Stimulated activated naive B cell treated with anti-CD40 and anti-IgM and Interleukin-4, amounts not matched to agents 10 μg/mL and 1 μg/mL and 100 μg/mL, for 72 hours (primary cell): ENCODE measurements around the gene ADAMTS17.

Experiments used
- ATAC-seq, 2 donors: fragments of 150-1000 bp; cut with Tn5 transposase; replicated peaks; 2 replicates each; pipeline ENCODE4 v1.10.0; 2021; ENCODE audit warnings: moderate library complexity in 1 of 2
- DNase-seq: peaks from one replicate; pipeline ENCODE4 v3.0.0; 2021
- H3K27ac Mint-ChIP-seq: one replicate; pipeline ENCODE4 v1.8.0; 2022; ENCODE audit warnings: mild to moderate bottlenecking, mixed read lengths
- H3K27me3 Mint-ChIP-seq, 2 donors: one replicate each; pipeline ENCODE4 v1.8.0; 2022; ENCODE audit warnings: mixed read lengths in 2 of 2
- H3K36me3 Mint-ChIP-seq, 2 donors: one replicate each; pipeline ENCODE4 v1.8.0; 2022; ENCODE audit warnings: mixed read lengths in 2 of 2, mild to moderate bottlenecking in 1 of 2
- H3K4me1 Mint-ChIP-seq, 2 donors: one replicate each; pipeline ENCODE4 v1.8.0; 2022; ENCODE audit warnings: mixed read lengths in 2 of 2, mild to moderate bottlenecking in 1 of 2
- H3K4me3 Mint-ChIP-seq, 2 donors: one replicate each; pipeline ENCODE4 v1.8.0; 2022; ENCODE audit warnings: mild to moderate bottlenecking in 2 of 2, mixed read lengths in 2 of 2, moderate library complexity in 1 of 2
- H3K9me3 Mint-ChIP-seq, 2 donors: one replicate each; pipeline ENCODE4 v1.8.0; 2022; ENCODE audit warnings: mixed read lengths in 2 of 2, mild to moderate bottlenecking in 1 of 2

The ADAMTS17 gene

DNA sequence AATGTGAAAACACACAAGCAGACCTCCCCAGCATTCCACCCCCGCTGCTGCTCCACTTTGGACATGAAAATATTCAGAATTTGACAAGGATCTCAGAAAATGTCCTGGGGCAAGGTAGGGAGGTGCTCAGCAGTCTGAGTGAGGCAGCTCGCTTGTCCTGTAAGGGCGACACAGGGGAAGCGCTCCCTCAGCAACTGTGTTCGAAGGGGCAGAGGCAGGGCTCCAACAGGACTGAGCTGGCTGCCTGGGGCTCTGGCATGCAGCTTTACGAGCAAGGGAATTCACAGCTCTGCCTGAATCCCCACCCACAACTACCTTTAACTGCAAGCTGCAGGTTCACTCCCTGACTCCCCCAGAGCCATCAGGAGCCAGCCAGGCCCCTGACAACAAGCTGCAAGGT is 321.6 kb downstream of the ADAMTS17 start:
- Mint-ChIP-seq H3K27ac (no peak overlapping the region), H3K36me3 (no peaks in the 10 kb centered on the region), H3K4me1 (no peaks in the 10 kb centered on the region), H3K4me3 (no peak overlapping the region), H3K27me3 (peaks cover 7 to 14% of the 10 kb centered on the region in 2 donors), H3K9me3 (peaks cover 3 to 4% of the 10 kb centered on the region in 2 donors)
- no peak for DNase-seq
- no peak for ATAC-seq

DNA sequence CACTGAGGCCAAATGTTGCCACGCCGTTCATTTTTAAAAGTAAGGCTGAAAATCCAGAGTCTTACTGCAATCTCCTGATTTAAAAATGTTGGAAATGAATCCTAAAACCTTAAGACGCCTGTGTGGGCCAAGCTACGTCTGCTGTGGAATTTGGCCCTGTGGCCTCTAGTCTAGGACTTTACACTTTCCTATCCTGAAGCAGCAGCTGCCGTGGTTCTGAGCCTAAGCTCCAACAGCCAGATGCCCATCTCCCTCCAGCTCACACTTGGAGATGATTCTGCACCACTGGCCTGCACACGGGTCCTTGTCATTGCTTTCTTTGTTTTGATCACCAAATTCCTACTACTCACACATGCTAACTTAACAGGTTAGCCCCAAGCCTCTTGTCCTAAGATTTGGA is 322.2 kb downstream of the ADAMTS17 start:
- no peaks in the 10 kb centered on the region for H3K4me1 Mint-ChIP-seq
- ATAC-seq (no peak), DNase-seq (no peak)
- H3K4me3 Mint-ChIP-seq, result no peak overlapping the region
- no peak overlapping the region for H3K27ac Mint-ChIP-seq
- H3K36me3 Mint-ChIP-seq, result no peaks in the 10 kb centered on the region
- peaks cover 3 to 4% of the 10 kb centered on the region in 2 donors for H3K9me3 Mint-ChIP-seq
- peaks cover 8 to 16% of the 10 kb centered on the region in 2 donors for H3K27me3 Mint-ChIP-seq

DNA sequence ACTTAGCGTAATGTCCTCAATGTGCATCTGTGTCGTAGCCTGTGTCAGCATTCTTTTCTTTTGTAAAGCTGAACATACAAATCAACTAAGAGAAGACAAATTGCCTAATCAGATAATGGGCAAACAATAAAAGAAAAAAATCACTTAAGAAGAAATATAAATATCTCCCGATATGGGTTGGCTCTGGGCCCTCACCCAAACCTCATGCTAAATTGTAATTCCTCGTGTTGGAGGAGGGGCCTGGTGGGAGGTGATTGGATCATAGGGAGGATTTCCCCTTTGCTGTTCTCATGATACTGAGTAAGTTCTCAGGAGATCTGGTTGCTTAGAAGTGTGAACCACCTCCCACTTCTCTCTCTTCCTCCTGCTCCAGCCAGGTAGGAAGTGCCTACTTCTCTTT is 323.6 kb downstream of the ADAMTS17 start:
- Mint-ChIP-seq H3K27me3 (peaks cover 8 to 16% of the 10 kb centered on the region in 2 donors), H3K9me3 (peaks cover 3 to 4% of the 10 kb centered on the region in 2 donors), H3K4me3 (no peak overlapping the region), H3K36me3 (no peaks in the 10 kb centered on the region), H3K27ac (no peak overlapping the region), H3K4me1 (no peaks in the 10 kb centered on the region)
- ATAC-seq (no peak), DNase-seq (no peak)

DNA sequence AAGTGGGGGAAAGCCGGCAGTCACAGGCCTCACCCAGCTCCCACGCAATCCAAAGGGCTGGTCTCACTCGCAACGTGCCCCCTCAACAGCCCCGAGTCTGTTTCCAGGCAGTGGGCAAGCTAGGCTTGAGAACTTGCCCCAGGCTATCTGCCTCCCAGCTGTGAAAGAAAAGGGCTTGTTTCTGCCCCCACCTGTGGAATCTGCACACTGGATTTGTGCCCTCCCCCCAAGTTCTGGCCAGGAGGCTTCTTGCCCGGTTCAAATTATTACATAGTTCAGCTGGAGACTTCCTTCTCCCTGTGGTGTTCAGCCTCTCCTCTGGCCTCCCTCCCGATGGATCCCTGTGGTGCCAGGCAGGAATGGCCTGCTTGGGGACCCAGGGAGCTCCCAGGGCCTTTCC is 324.6 kb downstream of the ADAMTS17 start:
- peaks cover 8 to 16% of the 10 kb centered on the region in 2 donors for H3K27me3 Mint-ChIP-seq
- peaks cover 3 to 4% of the 10 kb centered on the region in 2 donors for H3K9me3 Mint-ChIP-seq
- no peak overlapping the region for H3K27ac Mint-ChIP-seq
- no peaks in the 10 kb centered on the region for H3K4me1 Mint-ChIP-seq
- no peak for DNase-seq
- no peak overlapping the region for H3K4me3 Mint-ChIP-seq
- ATAC-seq, result no peak
- H3K36me3 Mint-ChIP-seq, result no peaks in the 10 kb centered on the region

DNA sequence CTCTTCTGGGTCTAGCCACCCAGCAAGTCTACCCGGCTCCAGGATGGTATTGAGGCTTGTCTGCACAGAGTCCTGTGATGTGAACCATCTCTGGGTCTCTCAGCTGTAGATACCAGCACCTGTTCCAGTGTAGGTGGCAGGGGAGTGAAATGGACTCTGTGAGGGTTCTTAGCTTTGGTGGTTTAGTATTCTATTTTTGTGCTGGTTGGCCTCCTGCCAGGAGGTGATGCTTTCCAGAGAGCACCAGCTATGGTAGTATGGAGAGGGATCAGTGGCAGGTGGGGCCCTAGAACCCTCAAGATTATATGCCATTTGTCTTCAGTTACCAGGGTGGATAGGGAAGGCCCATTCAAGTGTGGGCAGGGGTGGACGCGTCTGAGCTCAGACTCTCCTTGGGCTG is 325.1 kb downstream of the ADAMTS17 start:
- DNase-seq (no peak), ATAC-seq (no peak)
- H3K4me1 Mint-ChIP-seq, result no peaks in the 10 kb centered on the region
- H3K9me3 Mint-ChIP-seq, result peaks cover 3 to 6% of the 10 kb centered on the region in 2 donors
- H3K27ac Mint-ChIP-seq, result no peak overlapping the region
- H3K27me3 Mint-ChIP-seq, result peaks cover 8 to 16% of the 10 kb centered on the region in 2 donors
- H3K4me3 Mint-ChIP-seq, result no peak overlapping the region
- H3K36me3 Mint-ChIP-seq, result no peaks in the 10 kb centered on the region

DNA sequence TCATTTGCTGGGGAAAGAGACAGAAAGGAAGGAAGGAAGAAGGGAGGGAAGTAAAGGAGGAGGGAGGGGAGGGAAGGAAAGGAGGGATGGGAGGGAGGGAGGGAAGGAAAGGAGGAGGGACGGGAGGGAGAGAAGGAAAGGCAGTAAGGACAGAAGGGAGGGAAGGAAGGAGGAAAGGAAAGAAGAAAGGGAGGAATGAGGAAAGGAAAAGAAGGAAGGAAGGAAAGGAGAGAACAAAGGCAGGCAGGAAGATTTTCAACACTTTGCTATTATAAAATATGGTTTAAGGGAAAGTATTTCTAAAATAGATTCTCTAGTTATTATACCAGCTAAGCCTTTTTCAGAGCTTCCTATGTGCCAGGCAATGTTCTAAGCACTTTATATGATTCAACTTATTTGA is 330.5 kb downstream of the ADAMTS17 start:
- no peaks in the 10 kb centered on the region for H3K36me3 Mint-ChIP-seq
- H3K4me3 Mint-ChIP-seq, result no peak overlapping the region
- no peak overlapping the region for H3K27ac Mint-ChIP-seq
- peaks cover 0 to 2% of the 10 kb centered on the region in 2 donors for H3K9me3 Mint-ChIP-seq
- no peak for DNase-seq
- peaks cover 7 to 13% of the 10 kb centered on the region in 2 donors for H3K27me3 Mint-ChIP-seq
- ATAC-seq, result no peak
- H3K4me1 Mint-ChIP-seq, result no peaks in the 10 kb centered on the region

DNA sequence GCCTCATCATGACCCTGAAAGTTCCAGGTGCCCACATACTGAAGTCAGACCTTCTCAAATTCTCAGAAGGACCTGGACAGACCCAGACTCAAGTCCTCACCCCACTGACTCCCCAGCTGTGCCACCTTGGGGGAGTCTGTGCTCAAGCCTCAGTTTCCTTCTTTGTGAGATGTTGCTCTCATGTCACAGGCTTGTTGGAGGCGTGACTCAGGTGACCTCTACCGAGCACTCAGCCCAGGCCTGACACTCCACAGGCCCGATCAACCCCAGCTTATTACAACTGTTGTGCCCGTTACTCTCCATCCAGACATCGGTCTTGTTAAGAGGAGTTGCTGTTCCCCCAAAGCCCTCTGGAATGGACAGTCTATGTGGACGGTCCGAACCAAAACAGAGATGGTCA is 332.4 kb downstream of the ADAMTS17 start:
- DNase-seq, result no peak
- Mint-ChIP-seq H3K4me3 (no peak overlapping the region), H3K27ac (no peak overlapping the region), H3K9me3 (peaks cover 0 to 2% of the 10 kb centered on the region in 2 donors), H3K4me1 (no peaks in the 10 kb centered on the region), H3K36me3 (no peaks in the 10 kb centered on the region), H3K27me3 (peaks cover 5 to 7% of the 10 kb centered on the region in 2 donors)
- ATAC-seq, result no peak

DNA sequence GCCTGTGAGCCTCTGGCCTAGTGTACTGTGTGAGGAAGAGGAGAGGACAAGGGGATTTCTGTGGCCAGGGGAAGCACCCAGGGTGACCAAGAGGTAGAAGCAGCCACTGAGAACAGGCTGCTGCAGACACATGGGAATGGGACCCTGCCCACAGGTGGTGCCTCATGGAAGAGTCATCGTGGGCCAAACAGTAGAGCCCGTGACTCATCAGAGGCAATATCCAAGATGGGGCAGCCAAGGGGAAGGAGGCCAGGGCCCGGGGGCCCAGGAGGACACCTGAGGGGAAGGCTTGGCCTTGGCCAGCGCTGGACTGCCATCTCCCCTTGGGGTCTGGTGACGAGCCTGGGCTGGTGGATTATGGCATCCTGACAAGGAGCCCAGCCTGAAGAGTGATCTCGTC is 333.5 kb downstream of the ADAMTS17 start:
- no peaks in the 10 kb centered on the region for H3K4me1 Mint-ChIP-seq
- H3K36me3 Mint-ChIP-seq, result no peaks in the 10 kb centered on the region
- DNase-seq (no peak), ATAC-seq (no peak)
- H3K27ac Mint-ChIP-seq, result no peak overlapping the region
- H3K27me3 Mint-ChIP-seq, result peaks cover 7 to 11% of the 10 kb centered on the region in 2 donors
- H3K9me3 Mint-ChIP-seq, result peaks cover 5 to 6% of the 10 kb centered on the region in 2 donors
- H3K4me3 Mint-ChIP-seq, result no peak overlapping the region

DNA sequence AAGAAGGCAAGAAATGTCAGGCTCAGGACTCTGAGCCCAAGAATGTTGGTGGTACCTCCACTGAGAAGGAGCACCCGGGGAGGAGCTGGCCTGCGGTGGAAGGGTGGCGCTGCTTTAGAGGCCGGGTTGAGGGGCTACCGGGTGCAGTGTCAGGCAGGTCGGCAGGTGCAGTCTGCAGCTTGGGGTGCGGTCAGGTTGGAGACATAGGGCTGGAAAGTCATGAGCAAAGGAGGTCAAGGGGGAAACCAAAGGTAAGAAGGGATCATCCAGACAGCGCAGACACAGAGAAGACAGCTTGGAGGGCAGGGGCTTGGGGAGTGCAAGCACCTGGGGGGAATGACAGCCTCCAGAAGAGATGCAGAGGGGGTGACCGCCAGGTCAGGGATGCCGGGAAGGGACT is 334.2 kb downstream of the ADAMTS17 start:
- Mint-ChIP-seq H3K4me3 (no peak overlapping the region), H3K27me3 (peaks cover 7 to 11% of the 10 kb centered on the region in 2 donors), H3K27ac (no peak overlapping the region), H3K4me1 (no peaks in the 10 kb centered on the region), H3K9me3 (peaks cover 5 to 6% of the 10 kb centered on the region in 2 donors), H3K36me3 (no peaks in the 10 kb centered on the region)
- ATAC-seq (no peak), DNase-seq (no peak)

DNA sequence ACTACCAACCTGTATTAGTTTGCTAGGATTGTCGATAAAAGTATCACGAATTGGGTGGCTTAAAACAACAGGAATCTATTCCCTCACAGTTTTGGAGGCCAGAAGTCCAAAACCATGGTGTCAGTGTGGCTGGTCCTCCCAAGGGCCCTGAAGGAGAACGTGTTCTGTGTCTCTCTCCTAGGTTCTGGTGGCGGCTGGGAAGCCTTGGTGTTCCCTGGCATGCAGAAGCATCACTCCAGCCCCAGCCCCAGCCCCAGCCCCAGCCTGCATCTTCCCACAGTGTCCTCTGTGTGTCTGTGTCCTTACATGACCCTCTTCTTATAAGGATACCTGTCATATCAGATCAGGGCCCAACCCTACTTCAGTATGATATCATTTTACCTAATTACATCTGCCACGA is 336.1 kb downstream of the ADAMTS17 start:
- Mint-ChIP-seq H3K27me3 (peaks cover 7 to 11% of the 10 kb centered on the region in 2 donors), H3K27ac (no peak overlapping the region), H3K36me3 (no peaks in the 10 kb centered on the region), H3K4me1 (no peaks in the 10 kb centered on the region), H3K4me3 (no peak overlapping the region), H3K9me3 (peaks cover 4 to 5% of the 10 kb centered on the region in 2 donors)
- no peak for DNase-seq
- no peak for ATAC-seq

DNA sequence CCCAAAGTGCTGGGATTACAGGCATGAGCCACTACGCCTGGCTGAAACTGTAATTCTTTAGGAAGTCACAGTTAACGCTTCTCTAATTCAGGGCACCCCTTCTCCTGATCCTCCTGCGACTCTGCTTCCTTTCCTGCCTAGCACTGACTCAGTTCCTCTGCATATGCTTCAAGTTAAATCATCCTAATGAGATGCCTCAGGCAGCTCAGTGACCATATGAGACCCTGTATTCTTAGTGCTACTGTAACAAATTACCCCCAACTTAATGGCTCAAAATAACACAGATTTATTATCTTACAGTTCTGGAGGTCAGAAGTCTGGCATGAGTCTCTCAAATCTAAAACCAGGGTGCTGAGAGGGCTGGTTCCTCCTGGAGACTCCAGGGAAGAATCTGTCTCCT is 336.8 kb downstream of the ADAMTS17 start:
- Mint-ChIP-seq H3K4me1 (no peaks in the 10 kb centered on the region), H3K9me3 (peaks cover 4 to 5% of the 10 kb centered on the region in 2 donors), H3K4me3 (no peak overlapping the region), H3K36me3 (no peaks in the 10 kb centered on the region), H3K27me3 (peaks cover 7 to 11% of the 10 kb centered on the region in 2 donors), H3K27ac (no peak overlapping the region)
- DNase-seq (no peak), ATAC-seq (no peak)

DNA sequence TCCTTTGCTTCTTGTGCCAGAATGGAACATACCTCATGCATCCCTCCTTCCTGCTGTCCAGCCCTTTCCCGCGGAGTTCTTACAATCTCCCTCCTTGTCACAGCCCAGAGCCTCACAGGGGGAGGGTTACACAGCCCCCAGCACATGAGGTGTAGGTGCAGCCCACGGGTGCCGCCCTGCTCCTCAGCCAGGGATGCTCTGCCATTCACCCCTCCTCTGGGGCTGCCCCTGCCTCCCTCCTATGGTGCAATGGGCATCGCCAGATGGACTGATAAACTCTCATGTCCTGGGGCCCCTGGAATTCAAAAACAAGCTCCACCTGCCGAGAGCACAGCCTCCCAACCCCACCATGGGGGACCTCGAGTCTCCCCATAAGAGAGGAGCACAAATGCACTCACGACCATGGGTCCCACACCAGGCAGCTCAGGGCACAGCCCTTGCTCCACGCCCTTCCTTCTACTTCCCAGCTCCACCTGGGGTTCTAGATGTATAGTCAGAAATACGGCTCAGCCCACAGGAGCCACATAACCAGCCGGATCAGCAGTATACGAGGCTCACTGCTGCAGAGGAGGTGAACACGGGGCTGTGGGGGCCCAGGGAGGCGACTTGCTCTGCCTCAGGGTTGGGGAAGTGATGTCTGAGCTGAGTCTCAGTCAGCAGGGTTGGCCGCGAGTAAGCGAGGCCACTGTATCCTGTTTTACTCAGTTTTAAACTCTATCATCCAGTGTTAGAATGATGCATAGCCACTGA is 338.8 kb downstream of the ADAMTS17 start:
- H3K36me3 Mint-ChIP-seq, result no peaks in the 10 kb centered on the region
- peaks cover 7 to 14% of the 10 kb centered on the region in 2 donors for H3K27me3 Mint-ChIP-seq
- no peak overlapping the region for H3K4me3 Mint-ChIP-seq
- DNase-seq, result no peak
- H3K27ac Mint-ChIP-seq, result no peak overlapping the region
- peaks cover 4 to 5% of the 10 kb centered on the region in 2 donors for H3K9me3 Mint-ChIP-seq
- ATAC-seq, result no peak
- no peaks in the 10 kb centered on the region for H3K4me1 Mint-ChIP-seq

DNA sequence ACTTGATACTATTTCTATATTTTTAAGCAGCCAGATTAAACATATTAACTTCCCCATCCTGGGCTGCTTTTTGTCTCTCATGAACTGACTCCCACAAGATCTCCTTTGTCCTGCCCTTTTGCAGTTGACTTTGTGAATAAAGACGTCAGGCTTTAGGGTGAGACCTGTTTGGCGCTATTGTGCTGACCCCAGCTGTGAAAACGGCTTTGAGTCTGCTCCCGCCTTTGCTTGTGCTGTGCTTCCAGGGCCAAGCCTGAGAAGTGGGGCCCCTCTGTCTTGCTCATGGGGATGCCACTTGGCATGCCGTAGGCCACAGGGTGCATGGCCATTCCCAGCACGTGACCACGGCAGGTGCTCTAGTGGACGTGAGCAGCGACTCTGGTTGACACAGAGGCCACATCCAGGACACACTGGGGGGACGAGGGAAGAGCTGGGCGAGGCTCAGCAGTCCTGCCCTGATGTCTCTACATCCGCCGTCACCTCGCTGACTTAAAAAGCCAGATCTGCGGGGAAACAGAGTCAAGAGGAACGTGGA is 339.6 kb downstream of the ADAMTS17 start:
- H3K9me3 Mint-ChIP-seq, result peaks cover 4 to 5% of the 10 kb centered on the region in 2 donors
- no peak overlapping the region for H3K27ac Mint-ChIP-seq
- no peaks in the 10 kb centered on the region for H3K4me1 Mint-ChIP-seq
- DNase-seq, result no peak
- no peak overlapping the region for H3K4me3 Mint-ChIP-seq
- H3K27me3 Mint-ChIP-seq, result peaks cover 7 to 11% of the 10 kb centered on the region in 2 donors
- ATAC-seq, result no peak
- no peaks in the 10 kb centered on the region for H3K36me3 Mint-ChIP-seq

DNA sequence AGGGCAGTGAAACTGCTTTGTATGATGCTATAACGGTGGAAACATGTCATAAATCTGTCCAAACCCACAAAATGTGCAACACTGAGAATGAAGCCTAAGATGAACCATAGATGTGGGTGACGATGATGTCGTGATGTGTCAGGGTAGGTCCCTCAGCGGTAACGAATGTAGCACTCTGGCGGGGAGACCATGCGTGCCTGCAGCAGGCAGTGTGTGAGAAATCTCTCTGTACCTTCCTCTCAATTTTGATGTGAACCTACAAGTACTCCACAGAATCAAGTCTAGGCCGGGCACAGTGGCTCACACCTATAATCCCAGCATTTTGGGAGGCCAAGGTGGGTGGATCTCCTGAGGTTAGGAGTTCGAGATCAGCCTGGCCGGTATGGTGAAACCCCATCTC is 340.4 kb downstream of the ADAMTS17 start:
- Mint-ChIP-seq H3K36me3 (no peaks in the 10 kb centered on the region), H3K4me3 (no peak overlapping the region)
- DNase-seq, result no peak

More for the DNA sequence above, 340.4 kb downstream of the ADAMTS17 start:
- no peak for ATAC-seq
- no peaks in the 10 kb centered on the region for H3K4me1 Mint-ChIP-seq
- H3K27ac Mint-ChIP-seq, result no peak overlapping the region
- peaks cover 9 to 13% of the 10 kb centered on the region in 2 donors for H3K27me3 Mint-ChIP-seq
- peaks cover 4 to 5% of the 10 kb centered on the region in 2 donors for H3K9me3 Mint-ChIP-seq
